HepG2 (cell line): ENCODE data around the gene XPNPEP3. TPM values are rescaled to one million over a fixed set of nuclear protein-coding genes. Genes with fewer than 3 reads are reported as not detected.
A peak's percentile ranks its signal among the peaks of the same experiment; 100 is the strongest.

ENCODE experiments used
- ARID5B ChIP-seq: IDR thresholded peaks from 2 replicates; pipeline ENCODE4 v1.4.0; 2020; ENCODE audit warnings: mild to moderate bottlenecking, missing genetic modification reagents
- ELF3 ChIP-seq: IDR thresholded peaks from 2 replicates; pipeline ENCODE4 v1.6.1; 2016; ENCODE audit warnings: missing genetic modification reagents, missing compliant biosample characterization
- ERF ChIP-seq: IDR thresholded peaks from 2 replicates; pipeline ENCODE4 v1.6.1; 2018; ENCODE audit warnings: missing biosample characterization, missing genetic modification reagents
- FOXK1 ChIP-seq: sonication (generic); formaldehyde crosslinking; IDR thresholded peaks from 2 replicates; pipeline ENCODE4 v1.4.0; 2020; ENCODE audit warnings: low read depth, missing genetic modification reagents, borderline replicate concordance
- MED1 ChIP-seq: sonication (generic); formaldehyde crosslinking; IDR thresholded peaks from 2 replicates; pipeline ENCODE4 v1.4.0; 2020; ENCODE audit warnings: missing genetic modification reagents
- MIER3 ChIP-seq: IDR thresholded peaks from 2 replicates; pipeline ENCODE4 v1.6.1; 2016; ENCODE audit warnings: missing compliant biosample characterization, borderline replicate concordance
- MTA3 ChIP-seq: sonication (generic); formaldehyde crosslinking; IDR thresholded peaks from 2 replicates; pipeline ENCODE4 v1.4.0; 2020; ENCODE audit warnings: missing genetic modification reagents
- PAXIP1 ChIP-seq: sonication (generic); formaldehyde crosslinking; conservative IDR thresholded peaks from 2 replicates; pipeline ENCODE4 v1.4.0; 2020; ENCODE audit warnings: mild to moderate bottlenecking, missing genetic modification reagents, moderate library complexity
- SALL1 ChIP-seq: sonication (generic); formaldehyde crosslinking; IDR thresholded peaks from 2 replicates; pipeline ENCODE4 v1.8.0; 2022; ENCODE audit warnings: mild to moderate bottlenecking, missing genetic modification reagents
- SOX5 ChIP-seq: IDR thresholded peaks from 2 replicates; pipeline ENCODE4 v1.6.1; 2016; ENCODE audit warnings: borderline replicate concordance
- SOX6 ChIP-seq, 2 experiments: fragments of 450-650 bp in 1 of 2; sonication (generic) in 1 of 2; formaldehyde crosslinking in 1 of 2; IDR thresholded peaks; 2 replicates each; pipeline versions ENCODE4 v1.4.0 to v1.6.1; 2017 to 2020; ENCODE audit warnings: antibody characterized with exemption in 1 of 2, mild to moderate bottlenecking in 1 of 2, missing genetic modification reagents in 1 of 2
- THAP8 ChIP-seq: sonication (generic); formaldehyde crosslinking; IDR thresholded peaks from 2 replicates; pipeline ENCODE4 v1.5.1; 2020; ENCODE audit warnings: missing genetic modification reagents, mild to moderate bottlenecking, borderline replicate concordance
- ZNF687 ChIP-seq: sonication (generic); formaldehyde crosslinking; IDR thresholded peaks from 2 replicates; pipeline ENCODE4 v1.5.1; 2020; ENCODE audit warnings: mild to moderate bottlenecking, missing genetic modification reagents, moderate library complexity
- ZNF773 ChIP-seq: sonication (generic); formaldehyde crosslinking; IDR thresholded peaks from 2 replicates; pipeline ENCODE4 v1.4.0; 2020; ENCODE audit warnings: missing genetic modification reagents, borderline replicate concordance
- ZNF883 ChIP-seq: sonication (generic); formaldehyde crosslinking; IDR thresholded peaks from 2 replicates; pipeline ENCODE4 v1.5.1; 2020; ENCODE audit warnings: mild to moderate bottlenecking, missing genetic modification reagents; ENCODE audit errors: not compliant biosample characterization
- polyA plus RNA-seq, 8 experiments: library from polyadenylated mRNA; depleted of rRNA in 3 of 8; stranded (reverse) in 7 of 8; unstranded in 1 of 8; fragments of >200 nt; fragmentation: Illumina TruSeq in 4 of 8; extraction: Trizol in 4 of 8; gene quantifications; 2 replicates each; pipeline versions ENCODE4 v1.2.1 to v1.2.3, GENCODE V29; 2011 to 2016; ENCODE audit warnings: low read depth in 4 of 8, missing spikeins in 1 of 8, mixed read lengths in 1 of 8; ENCODE audit not compliant: insufficient read depth in 1 of 8
- total RNA-seq, 5 experiments: library from RNA; depleted of rRNA; stranded (reverse); fragments of >200 nt; fragmentation: Illumina TruSeq; extraction: Trizol; gene quantifications; 2 replicates each; pipeline ENCODE4 v1.2.3, GENCODE V29; 2016; ENCODE audit warnings: low read depth in 1 of 5

The XPNPEP3 gene
- total and polyA plus RNA-seq, 2 of the 13 experiments (the other 11 are each of a cell fraction or from before 2014, with no cell fraction given) = 10.3 to 14.0 TPM

GRCh38 chr22:40826984-40827741 is 29.8 kb upstream of the XPNPEP3 start (continued):
- TF ChIP-seq PAXIP1 (CRISPR knock-in tag) = peak; percentile 28; the same call in 1 of the 2 replicates
- TF ChIP-seq FOXK1 (CRISPR knock-in tag) = no peak
- TF ChIP-seq ELF3 = no peak
- no peak for TF ChIP-seq ZNF883 (CRISPR knock-in tag)
- no peak for TF ChIP-seq SOX6 (IDR thresholded peaks at IDR 0.05)
- TF ChIP-seq SOX6 (CRISPR knock-in tag; IDR thresholded peaks at IDR 0.05) = peak; percentile 23; the same call in 1 of the 2 replicates
- 0 out of 2 replicates have a peak, but pooled peaks have one; percentile 28 for TF ChIP-seq ERF (CRISPR knock-in tag)
- TF ChIP-seq THAP8 (CRISPR knock-in tag) = no peak
- TF ChIP-seq ARID5B (CRISPR knock-in tag) = peak; percentile 65
- TF ChIP-seq SALL1 = peak; percentile 57; the same call in 1 of the 2 replicates
- TF ChIP-seq ZNF773 (CRISPR knock-in tag) = no peak
- no peak for TF ChIP-seq ZNF687 (CRISPR knock-in tag)
- TF ChIP-seq MTA3 (CRISPR knock-in tag) = no peak
- no peak for TF ChIP-seq MIER3 (CRISPR knock-in tag)
- TF ChIP-seq MED1 (CRISPR knock-in tag) = 0 out of 2 replicates have a peak, but pooled peaks have one; percentile 15
- TF ChIP-seq SOX5 (CRISPR knock-in tag) = 0 out of 2 replicates have a peak, but pooled peaks have one; percentile 25
